ENCODE data around the gene ANO2. TPM values are rescaled to one million over a fixed set of nuclear protein-coding genes. Genes with fewer than 3 reads are reported as not detected.

The ANO2 gene
- total RNA-seq, 1 donor from 2014 or later: not detected

- FAIRE-seq (peak; percentile 86), DNase-seq (ENCODE audit: low read depth) (no peak)
- peak; percentile 60 for TF ChIP-seq CTCF (IDR thresholded peaks at IDR 0.05; ENCODE audit: insufficient read depth, low read length, severe bottlenecking)
Observed at GRCh38 chr12:5796171-5796958, 148.7 kb downstream of the ANO2 start.

DNA sequence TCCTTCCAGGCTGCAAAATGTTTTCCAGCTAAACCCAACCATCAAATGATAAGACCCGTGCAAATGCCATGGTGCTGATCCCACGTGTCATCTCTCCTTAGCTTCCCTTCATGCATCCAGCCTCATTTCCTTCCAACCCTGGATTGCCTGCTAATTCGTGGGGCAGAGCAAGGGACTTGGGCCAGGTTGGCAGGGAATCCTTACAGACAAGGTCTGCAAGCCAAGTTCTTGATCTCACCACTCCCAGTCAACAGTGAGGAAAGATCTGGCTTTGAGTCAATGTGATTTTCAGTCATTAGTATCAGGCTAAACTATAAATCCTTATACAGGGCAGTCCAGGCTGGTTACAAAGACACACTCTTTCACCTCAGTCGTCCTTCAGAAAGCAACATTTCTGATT, 150.9 kb downstream of the ANO2 start:
- Histone ChIP-seq H3K36me3 (ENCODE audit: control insufficient read depth, insufficient read depth, low read length) (no peaks in the 10 kb centered on the region), H3K27me3 (ENCODE audit: control insufficient read depth, insufficient read depth, low read length) (no peaks in the 10 kb centered on the region), H3K4me3 (ENCODE audit: low read depth, low read length) (no peak overlapping the region)
- no peak for FAIRE-seq
- TF ChIP-seq CTCF (IDR thresholded peaks at IDR 0.05; ENCODE audit: insufficient read depth, low read length, severe bottlenecking): no peak
- no peak for DNase-seq (ENCODE audit: low read depth)

More at GRCh38 chr12:5796171-5796958, 148.7 kb downstream of the ANO2 start:
- Histone ChIP-seq H3K36me3 (ENCODE audit: control insufficient read depth, insufficient read depth, low read length) (no peaks in the 10 kb centered on the region), H3K27me3 (ENCODE audit: control insufficient read depth, insufficient read depth, low read length) (no peaks in the 10 kb centered on the region), H3K4me3 (ENCODE audit: low read depth, low read length) (no peak overlapping the region)

GRCh38 chr12:5792343-5792742, 152.7 kb downstream of the ANO2 start:
- H3K27me3 ChIP-seq (ENCODE audit: control insufficient read depth, insufficient read depth, low read length): no peaks in the 10 kb centered on the region
- no peak overlapping the region for H3K4me3 ChIP-seq (ENCODE audit: low read depth, low read length)
- FAIRE-seq (no peak), DNase-seq (ENCODE audit: low read depth) (no peak)
- H3K36me3 ChIP-seq (ENCODE audit: control insufficient read depth, insufficient read depth, low read length): no peaks in the 10 kb centered on the region
- no peak for TF ChIP-seq CTCF (IDR thresholded peaks at IDR 0.05; ENCODE audit: insufficient read depth, low read length, severe bottlenecking)

DNA sequence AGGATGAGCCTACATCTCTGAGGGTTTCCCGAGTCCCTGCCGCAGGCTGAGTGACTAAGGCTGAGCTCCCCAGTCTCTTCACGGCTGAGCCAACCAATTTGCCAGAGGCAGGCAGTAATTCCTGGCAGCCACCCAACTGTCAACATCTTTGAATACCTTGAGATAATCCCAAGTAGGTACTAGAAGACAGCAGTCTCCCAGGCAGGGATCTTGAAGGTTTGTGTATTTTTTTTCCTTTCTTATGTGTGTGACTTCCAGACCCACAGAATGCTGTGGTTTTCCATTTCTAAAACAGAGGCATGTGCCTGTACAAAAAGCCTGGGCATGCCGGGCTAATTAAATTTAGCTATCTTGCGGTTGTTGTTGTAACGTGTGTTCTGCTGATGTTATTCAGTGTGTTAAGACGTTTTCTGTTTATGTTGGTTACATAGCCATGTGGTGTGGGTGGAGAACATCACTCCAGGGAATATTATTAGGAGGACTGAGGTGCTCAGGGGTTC, 155.5 kb downstream of the ANO2 start:
- FAIRE-seq (no peak), DNase-seq (ENCODE audit: low read depth) (peak; percentile 62)
- TF ChIP-seq CTCF (IDR thresholded peaks at IDR 0.05; ENCODE audit: insufficient read depth, low read length, severe bottlenecking): no peak
- Histone ChIP-seq H3K36me3 (ENCODE audit: control insufficient read depth, insufficient read depth, low read length) (no peaks in the 10 kb centered on the region), H3K27me3 (ENCODE audit: control insufficient read depth, insufficient read depth, low read length) (no peaks in the 10 kb centered on the region), H3K4me3 (ENCODE audit: low read depth, low read length) (no peak overlapping the region)

GRCh38 chr12:5787828-5788227, 157.2 kb downstream of the ANO2 start:
- Histone ChIP-seq H3K27me3 (ENCODE audit: control insufficient read depth, insufficient read depth, low read length) (no peaks in the 10 kb centered on the region), H3K36me3 (ENCODE audit: control insufficient read depth, insufficient read depth, low read length) (no peaks in the 10 kb centered on the region), H3K4me3 (ENCODE audit: low read depth, low read length) (no peak overlapping the region)
- TF ChIP-seq CTCF (IDR thresholded peaks at IDR 0.05; ENCODE audit: insufficient read depth, low read length, severe bottlenecking): no peak
- DNase-seq (ENCODE audit: low read depth) (no peak), FAIRE-seq (no peak)

Measured in bronchial epithelial cell (primary cell).